WI38 (cell line): ENCODE results near the gene HLA-DOA.

ENCODE experiments used
- H3K4me3 ChIP-seq: 2 replicates; pipeline ENCODE4 v1.5.1; 2011; ENCODE audit warnings: low read depth, mild to moderate bottlenecking, control low read depth, low read length
- CTCF ChIP-seq: IDR thresholded peaks from 2 replicates; pipeline ENCODE4 v1.5.1; 2012; ENCODE audit warnings: low read depth, mild to moderate bottlenecking, control low read depth, low read length

The HLA-DOA gene

GRCh38 chr6:32983493-32983848 is 25.9 kb downstream of the HLA-DOA start:
- no peak for TF ChIP-seq CTCF
- H3K4me3 ChIP-seq: no peak overlapping the region

GRCh38 chr6:32982702-32983492 is 26.5 kb downstream of the HLA-DOA start:
- no peak for TF ChIP-seq CTCF

DNA sequence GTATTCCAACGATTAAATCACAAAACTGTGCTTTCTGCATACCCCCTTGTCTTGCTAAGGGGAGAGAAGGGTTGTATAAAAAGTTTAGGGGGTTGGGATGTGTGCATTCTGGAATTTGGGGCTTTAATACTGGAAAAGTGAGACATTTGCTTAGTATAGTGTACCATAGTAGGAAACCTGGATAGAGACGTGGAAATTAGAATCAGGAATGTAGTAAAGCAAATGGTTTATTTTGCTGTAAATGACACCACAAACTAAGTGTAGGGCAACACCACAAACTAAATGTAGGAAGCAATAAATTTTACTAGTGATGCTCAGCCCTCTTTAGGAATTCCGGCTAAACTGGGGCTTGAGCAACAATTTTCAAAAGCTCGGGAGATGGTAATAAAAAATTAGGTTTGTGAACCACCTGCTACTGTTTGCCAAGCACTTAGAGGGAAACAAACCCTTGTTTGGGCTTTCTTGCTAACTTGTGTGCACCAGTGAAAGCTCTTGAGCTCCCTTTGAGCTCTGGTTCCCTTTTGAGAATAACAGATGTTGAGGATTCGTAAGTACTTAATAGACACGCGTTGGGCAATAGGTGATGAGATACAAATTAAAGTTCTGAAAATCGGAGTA is 27.2 kb downstream of the HLA-DOA start:
- TF ChIP-seq CTCF: no peak
- H3K4me3 ChIP-seq: no peak overlapping the region

More at GRCh38 chr6:32982702-32983492, 26.5 kb downstream of the HLA-DOA start:
- no peak overlapping the region for H3K4me3 ChIP-seq

GRCh38 chr6:32980488-32981038 is 28.8 kb downstream of the HLA-DOA start:
- no peak overlapping the region for H3K4me3 ChIP-seq
- no peak for TF ChIP-seq CTCF

DNA sequence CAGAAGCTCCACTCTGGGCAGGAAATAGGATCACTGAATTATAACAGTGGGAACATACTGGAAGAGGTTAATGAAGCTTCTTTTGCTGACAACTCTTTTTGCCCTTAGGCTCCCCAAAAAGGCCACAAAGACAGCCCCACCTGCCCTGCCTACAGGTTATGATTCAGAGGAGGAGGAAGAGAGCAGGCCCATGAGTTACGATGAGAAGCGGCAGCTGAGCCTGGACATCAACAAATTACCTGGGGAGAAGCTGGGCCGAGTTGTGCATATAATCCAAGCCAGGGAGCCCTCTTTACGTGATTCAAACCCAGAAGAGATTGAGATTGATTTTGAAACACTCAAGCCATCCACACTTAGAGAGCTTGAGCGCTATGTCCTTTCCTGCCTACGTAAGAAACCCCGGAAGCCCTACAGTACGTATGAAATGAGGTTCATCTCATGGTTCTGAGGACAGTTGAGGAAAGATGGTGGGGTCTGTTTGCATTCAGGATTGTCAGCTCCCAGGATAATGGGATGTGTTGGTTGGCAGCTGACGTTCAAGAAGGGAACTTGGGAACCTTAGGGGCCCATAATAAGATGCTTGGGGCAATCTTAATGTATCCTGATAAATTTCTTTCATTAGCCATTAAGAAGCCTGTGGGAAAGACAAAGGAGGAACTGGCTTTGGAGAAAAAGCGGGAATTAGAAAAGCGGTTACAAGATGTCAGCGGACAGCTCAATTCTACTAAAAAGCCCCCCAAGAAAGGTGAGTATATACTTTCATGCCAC is 29.5 kb downstream of the HLA-DOA start:
- TF ChIP-seq CTCF: no peak

DNA sequence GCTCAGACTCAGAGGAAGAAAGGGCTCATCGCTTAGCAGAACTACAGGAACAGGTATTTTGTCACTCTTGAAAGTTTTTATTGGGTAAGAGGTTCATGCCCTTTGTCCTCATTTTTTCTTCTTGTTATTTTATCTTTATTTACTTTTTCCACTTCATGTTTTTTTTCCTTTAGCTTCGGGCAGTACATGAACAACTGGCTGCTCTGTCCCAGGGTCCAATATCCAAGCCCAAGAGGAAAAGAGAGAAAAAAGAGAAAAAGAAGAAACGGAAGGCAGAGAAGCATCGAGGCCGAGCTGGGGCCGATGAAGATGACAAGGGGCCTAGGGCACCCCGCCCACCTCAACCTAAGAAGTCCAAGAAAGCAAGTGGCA is 31.5 kb downstream of the HLA-DOA start:
- no peak for TF ChIP-seq CTCF
- no peak overlapping the region for H3K4me3 ChIP-seq

More for the DNA sequence above, 29.5 kb downstream of the HLA-DOA start:
- H3K4me3 ChIP-seq: no peak overlapping the region
